D721Med (cell line): ENCODE results near the gene DNAH5.

Source experiments
- DNase-seq: peaks from one replicate; pipeline ENCODE4 v3.0.0; 2011; ENCODE audit warnings: low spot score; ENCODE audit not compliant: insufficient read length
- FAIRE-seq: peaks from 2 replicates; lab custom pipeline; 2011; peaks lifted over from hg19 to GRCh38; lab: Jason Lieb, UNC
- CTCF ChIP-seq: IDR thresholded peaks from 2 replicates; pipeline ENCODE4 v1.5.1; 2012; ENCODE audit warnings: mild to moderate bottlenecking, control low read depth; ENCODE audit not compliant: insufficient read depth; ENCODE audit errors: missing control alignments

Gene DNAH5

GRCh38 chr5:13957032-13957645 lies 12.7 kb upstream of the DNAH5 start:
- no peak for DNase-seq
- peak; percentile 86 for TF ChIP-seq CTCF
- peak; percentile 98 for FAIRE-seq

- no peak for TF ChIP-seq CTCF
- no peak for DNase-seq
- FAIRE-seq = no peak
These were observed 12.0 kb upstream of the DNAH5 start for GRCh38 chr5:13956471-13956870.

- FAIRE-seq (no peak), DNase-seq (no peak)
- no peak for TF ChIP-seq CTCF
These were observed 11.4 kb upstream of the DNAH5 start for GRCh38 chr5:13955896-13956295.

- no peak for DNase-seq
- no peak for TF ChIP-seq CTCF
- FAIRE-seq = no peak
These were observed 1.6 kb upstream of the DNAH5 start for GRCh38 chr5:13946111-13946510.

- TF ChIP-seq CTCF = no peak
These were observed 783 bp upstream of the DNAH5 start for GRCh38 chr5:13945271-13945670.

GRCh38 chr5:13943676-13944075 lies 812 bp downstream of the DNAH5 start:
- FAIRE-seq (no peak), DNase-seq (no peak)
- TF ChIP-seq CTCF = no peak

More at GRCh38 chr5:13945271-13945670, 783 bp upstream of the DNAH5 start:
- FAIRE-seq = no peak
- DNase-seq = no peak

GRCh38 chr5:13941468-13941867 lies 3.0 kb downstream of the DNAH5 start:
- no peak for TF ChIP-seq CTCF
- FAIRE-seq = no peak
- DNase-seq = no peak
